Retinal pigment epithelial cell (primary cell): ENCODE data around the gene RFK.

Source experiments
- DNase-seq: peaks from one replicate; pipeline ENCODE4 v3.0.0-alpha.2; 2010; ENCODE audit warnings: low read depth
- H3K4me3 ChIP-seq: 2 replicates; pipeline ENCODE4 v1.5.1; 2011; ENCODE audit warnings: mild to moderate bottlenecking, low read length, control low read depth, moderate library complexity
- CTCF ChIP-seq: conservative IDR thresholded peaks from 2 replicates; pipeline ENCODE4 v1.5.1; 2011; ENCODE audit warnings: low read depth, low read length, control low read depth, inconsistent platforms

The RFK gene

GRCh38 chr9:76433406-76433805, 39.2 kb upstream of the RFK start:
- no peak overlapping the region for H3K4me3 ChIP-seq
- no peak for DNase-seq
- TF ChIP-seq CTCF, result no peak

GRCh38 chr9:76431601-76432000, 37.4 kb upstream of the RFK start:
- TF ChIP-seq CTCF, result no peak
- DNase-seq, result no peak

GRCh38 chr9:76426807-76427419, 32.7 kb upstream of the RFK start:
- H3K4me3 ChIP-seq, result no peak overlapping the region
- TF ChIP-seq CTCF, result no peak
- DNase-seq, result no peak

More at GRCh38 chr9:76431601-76432000, 37.4 kb upstream of the RFK start:
- no peak overlapping the region for H3K4me3 ChIP-seq

GRCh38 chr9:76425677-76426453, 31.6 kb upstream of the RFK start:
- DNase-seq, result no peak
- TF ChIP-seq CTCF, result no peak
- no peak overlapping the region for H3K4me3 ChIP-seq

- no peak for TF ChIP-seq CTCF
- DNase-seq, result no peak
- H3K4me3 ChIP-seq, result no peak overlapping the region
These were observed 30.3 kb upstream of the RFK start for GRCh38 chr9:76424491-76424890.

GRCh38 chr9:76423216-76424177, 29.3 kb upstream of the RFK start:
- TF ChIP-seq CTCF, result no peak
- no peak overlapping the region for H3K4me3 ChIP-seq
- no peak for DNase-seq
